ENCODE data around the gene HSPB6.

GRCh38 chr19:35738021-35738886 lies 18.6 kb downstream of the HSPB6 start:
- TF ChIP-seq SUZ12 (IDR thresholded peaks at IDR 0.05; ENCODE audit: low read length): no peak
- no peak for TF ChIP-seq SP1 (IDR thresholded peaks at IDR 0.05; ENCODE audit: low read depth, low read length)
- no peak for TF ChIP-seq ATF2 (IDR thresholded peaks at IDR 0.05; ENCODE audit: low read length)
- no peak for TF ChIP-seq POLR2A (IDR thresholded peaks at IDR 0.05; ENCODE audit: control extremely low read depth in 1 of 2, low read depth in 2 of 2, low read length in 2 of 2)
- TF ChIP-seq CEBPB (IDR thresholded peaks at IDR 0.05; ENCODE audit: low read depth, low read length): no peak
- no peak for TF ChIP-seq CTCF (IDR thresholded peaks at IDR 0.05; ENCODE audit: control extremely low read depth in 1 of 3, insufficient read depth in 1 of 3, low read depth in 1 of 3, low read length in 3 of 3)
- no peak for TF ChIP-seq PHF8 (conservative IDR thresholded peaks at IDR 0.05; ENCODE audit: low read depth, low read length)
- no peak for TF ChIP-seq TCF12 (IDR thresholded peaks at IDR 0.05; ENCODE audit: low read depth, low read length)

Measured in H1 (cell line).